NCI-H526 (cell line): ENCODE data around the gene PRR36.
"Not testable (repeated sequence)": the region's sequence is repeated elsewhere in the genome, so short reads cannot be mapped to it uniquely, and the experiment has no call there.

ENCODE experiments used
- DNase-seq, 2 experiments: peaks; one replicate each; lab custom pipeline; 2025; lab: John Stamatoyannopoulos, UW

Gene PRR36

GRCh38 chr19:7899751-7900378 is 25.7 kb upstream of the PRR36 start:
- DNase-seq, result no peak

GRCh38 chr19:7898967-7899366 is 24.8 kb upstream of the PRR36 start:
- DNase-seq, result no peak

- no peak for DNase-seq
These were observed 23.1 kb upstream of the PRR36 start for GRCh38 chr19:7897292-7897691.

GRCh38 chr19:7895565-7895964 is 21.4 kb upstream of the PRR36 start:
- no peak for DNase-seq

GRCh38 chr19:7894612-7895309 is 20.6 kb upstream of the PRR36 start:
- DNase-seq, result no peak

- not testable (repeated sequence) for DNase-seq
These were observed 19.3 kb upstream of the PRR36 start for GRCh38 chr19:7893362-7894101.

GRCh38 chr19:7888826-7889217 is 14.6 kb upstream of the PRR36 start:
- DNase-seq, result no peak

GRCh38 chr19:7888145-7888825 is 14.1 kb upstream of the PRR36 start, which contains the start of gene LRRC8E:
LRRC8E (plus strand) TSS chr19:7888510; CDS start chr19:7895604, 7,094 bp downstream.
- DNase-seq, result peak in 1 of 2 experiments; percentile 67

GRCh38 chr19:7887408-7888144 is 13.4 kb upstream of the PRR36 start:
- no peak for DNase-seq

GRCh38 chr19:7885818-7886217 is 11.6 kb upstream of the PRR36 start:
- no peak for DNase-seq

GRCh38 chr19:7883796-7884570 is 9.8 kb upstream of the PRR36 start:
- no peak for DNase-seq

- no peak for DNase-seq
These were observed 8.9 kb upstream of the PRR36 start for GRCh38 chr19:7883105-7883504.

- no peak for DNase-seq
These were observed 7.7 kb upstream of the PRR36 start for GRCh38 chr19:7881910-7882309.

GRCh38 chr19:7879836-7880235 is 5.6 kb upstream of the PRR36 start:
- no peak for DNase-seq

GRCh38 chr19:7879111-7879807 is 5.1 kb upstream of the PRR36 start:
- no peak for DNase-seq

GRCh38 chr19:7877249-7877836 is 3.2 kb upstream of the PRR36 start:
- DNase-seq, result no peak

GRCh38 chr19:7874897-7875273 is 695 bp upstream of the PRR36 start:
- no peak for DNase-seq

- no peak for DNase-seq
These were observed 700 bp downstream of the PRR36 start for GRCh38 chr19:7873304-7874075.
